Fibroblast of peridontal ligament (primary cell): ENCODE data around the gene SYNE2.
A peak's percentile ranks its signal among the peaks of the same experiment; 100 is the strongest.

Source experiments
- DNase-seq: peaks from one replicate; pipeline ENCODE4 v3.0.0-alpha.2; 2010; ENCODE audit errors: extremely low read depth

Gene SYNE2

DNA sequence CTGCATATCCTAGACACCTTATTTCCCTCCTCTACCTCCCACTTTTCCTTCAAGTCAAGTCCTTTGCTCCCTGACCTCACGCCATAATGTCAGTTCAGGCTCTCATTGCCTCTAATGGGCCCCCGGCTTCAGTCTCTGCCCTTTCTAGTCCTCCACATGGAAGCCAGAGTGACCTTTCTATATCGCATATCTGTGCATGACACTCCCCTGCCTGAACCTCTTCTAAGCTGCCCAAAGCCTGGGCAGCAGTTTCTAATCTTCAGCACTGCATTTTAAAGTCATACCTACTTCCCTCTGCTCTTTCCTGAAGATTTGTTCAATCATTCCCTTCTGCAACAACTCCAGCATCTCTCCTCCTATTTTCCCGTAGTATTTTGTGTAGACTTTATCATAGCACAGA is 395.9 kb downstream of the SYNE2 start:
- no peak for DNase-seq

DNA sequence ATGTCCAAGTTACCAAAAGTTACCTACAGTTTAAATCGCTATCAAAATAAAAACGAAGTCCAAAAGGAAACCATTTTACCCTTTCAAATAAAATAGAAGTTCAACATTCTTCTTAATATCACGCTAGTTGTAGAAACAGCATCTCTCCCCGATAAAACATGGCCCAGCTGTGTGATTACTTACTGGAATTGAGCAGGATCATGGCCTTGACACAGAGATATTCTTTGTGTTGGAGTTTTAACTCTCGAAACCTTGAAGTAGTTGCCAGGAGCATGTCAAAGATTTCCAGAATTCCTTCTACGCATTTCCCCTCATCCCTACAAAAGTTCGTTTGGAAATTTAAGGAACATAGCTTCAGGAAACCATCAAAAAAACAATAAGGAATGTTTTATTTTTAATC is 396.6 kb downstream of the SYNE2 start:
- no peak for DNase-seq

DNA sequence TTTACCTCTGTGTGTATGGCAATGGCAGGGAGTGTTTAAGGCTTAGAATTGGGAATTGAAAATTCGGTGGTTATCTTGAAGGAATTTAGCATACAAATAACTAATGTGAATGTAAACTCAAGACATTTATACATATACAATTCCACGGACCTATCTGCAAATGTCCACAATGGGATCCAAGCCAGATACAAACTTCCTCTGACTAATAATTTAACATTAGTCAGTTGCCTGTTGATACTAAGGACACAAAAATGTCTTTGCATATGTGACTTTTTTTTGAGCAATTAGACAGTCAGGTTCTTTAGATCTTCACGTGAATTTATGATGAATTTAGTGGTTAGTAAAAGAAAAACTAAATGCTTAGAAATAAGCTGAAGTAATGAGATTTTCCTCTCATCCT is 400.9 kb downstream of the SYNE2 start:
- DNase-seq: peak; percentile 14

DNA sequence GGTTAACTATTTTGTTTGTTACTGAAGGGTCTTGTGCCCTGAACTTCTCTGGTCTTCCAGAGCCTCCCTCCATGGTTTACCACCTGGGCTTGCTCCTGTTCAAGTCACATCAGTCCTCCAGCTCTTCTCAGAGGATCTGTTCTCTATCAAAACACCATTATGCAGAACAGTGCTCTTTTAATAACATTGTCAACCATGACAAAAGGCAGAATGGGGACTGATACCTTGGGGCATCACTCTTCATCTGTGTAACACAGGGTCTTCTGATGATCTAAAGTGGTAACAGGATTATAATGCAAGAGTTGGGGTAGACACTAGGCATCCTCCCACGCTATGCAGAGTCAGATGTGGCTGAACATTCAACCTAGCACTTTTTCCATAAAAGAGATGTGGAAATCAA is 403.0 kb downstream of the SYNE2 start:
- no peak for DNase-seq

DNA sequence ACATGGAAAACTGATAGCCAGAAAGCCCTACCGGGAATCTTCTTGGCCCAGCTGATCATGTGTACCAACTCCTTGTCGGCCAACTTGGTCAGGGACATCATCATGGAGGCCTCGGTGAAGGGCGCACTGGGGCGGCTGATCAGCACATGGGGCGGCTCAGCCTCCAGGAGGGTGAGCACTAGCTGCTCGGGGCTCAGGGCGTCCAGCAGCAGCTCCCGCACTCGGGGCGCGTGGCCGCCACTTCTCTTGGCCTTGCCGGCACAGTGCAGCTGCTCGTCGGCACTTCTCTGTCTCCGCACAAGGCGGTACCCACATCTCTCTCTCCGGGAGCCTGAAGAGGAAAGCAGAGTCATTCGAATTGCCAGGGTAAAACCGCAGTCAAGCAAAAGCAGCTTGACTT is 407.6 kb downstream of the SYNE2 start:
- no peak for DNase-seq

DNA sequence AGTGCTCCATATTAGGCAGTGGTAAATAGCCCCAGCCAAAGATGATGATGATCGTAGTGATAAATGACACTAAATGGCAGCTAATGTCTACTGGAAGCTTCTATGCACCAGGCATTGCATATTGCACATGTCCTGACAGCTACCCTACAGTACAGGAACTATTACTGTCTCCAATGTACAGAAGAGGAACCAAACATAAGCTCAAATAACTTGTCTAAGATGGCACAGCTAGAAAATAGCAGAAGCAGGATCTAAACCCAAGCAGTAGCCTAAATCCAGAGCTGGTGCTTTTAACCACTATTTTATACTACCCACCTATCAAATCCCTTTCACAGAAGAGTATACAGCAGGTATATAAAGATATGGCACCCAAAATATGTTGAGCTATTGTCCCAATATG is 412.4 kb downstream of the SYNE2 start:
- no peak for DNase-seq

DNA sequence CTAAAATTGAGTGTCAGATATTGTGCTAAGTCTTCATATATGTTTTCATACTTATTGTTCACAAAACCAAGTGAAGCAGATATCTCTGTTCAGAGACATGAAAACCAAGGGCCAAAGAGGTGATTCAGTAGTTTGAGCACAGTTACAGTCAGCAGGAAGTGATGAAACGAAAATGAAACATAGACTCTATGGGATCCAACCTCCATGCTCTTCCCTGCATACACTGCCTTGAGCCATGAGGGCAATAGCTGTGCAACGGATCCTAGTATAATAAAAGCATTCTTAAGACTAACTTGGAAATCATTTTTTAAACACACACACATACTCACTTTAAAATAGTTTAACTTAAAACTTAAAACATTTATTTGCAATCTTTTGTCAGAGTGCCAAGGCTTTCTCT is 413.4 kb downstream of the SYNE2 start:
- peak; percentile 64 for DNase-seq

DNA sequence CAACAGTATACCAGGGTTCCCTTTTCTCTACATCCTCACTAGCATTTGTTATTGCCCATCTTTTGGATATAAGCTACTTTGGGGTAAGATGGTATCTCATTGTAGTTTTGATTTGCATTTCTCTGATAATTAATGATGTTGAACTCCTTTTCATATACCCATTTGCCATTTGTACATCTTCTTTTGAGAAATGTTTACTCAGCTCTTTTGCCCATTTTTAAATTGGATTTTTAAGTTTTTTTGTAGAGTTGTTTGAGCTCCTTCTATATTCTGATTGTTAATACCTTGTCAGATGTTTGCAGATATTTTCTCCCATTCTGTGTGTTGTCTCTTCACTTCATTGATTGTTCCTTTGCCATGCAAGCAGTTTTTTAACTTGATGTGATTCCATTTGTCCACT is 419.2 kb downstream of the SYNE2 start:
- DNase-seq: no peak
